ENCODE data around the gene POLE. TPM values are rescaled to one million over a fixed set of nuclear protein-coding genes. Genes with fewer than 3 reads are reported as not detected.

Gene POLE
- total RNA-seq, 3 donors from 2014 or later (not counting 1 experiment from before 2014, with no cell fraction given) = 58.7 to 66.0 (median 65.0) TPM

DNA sequence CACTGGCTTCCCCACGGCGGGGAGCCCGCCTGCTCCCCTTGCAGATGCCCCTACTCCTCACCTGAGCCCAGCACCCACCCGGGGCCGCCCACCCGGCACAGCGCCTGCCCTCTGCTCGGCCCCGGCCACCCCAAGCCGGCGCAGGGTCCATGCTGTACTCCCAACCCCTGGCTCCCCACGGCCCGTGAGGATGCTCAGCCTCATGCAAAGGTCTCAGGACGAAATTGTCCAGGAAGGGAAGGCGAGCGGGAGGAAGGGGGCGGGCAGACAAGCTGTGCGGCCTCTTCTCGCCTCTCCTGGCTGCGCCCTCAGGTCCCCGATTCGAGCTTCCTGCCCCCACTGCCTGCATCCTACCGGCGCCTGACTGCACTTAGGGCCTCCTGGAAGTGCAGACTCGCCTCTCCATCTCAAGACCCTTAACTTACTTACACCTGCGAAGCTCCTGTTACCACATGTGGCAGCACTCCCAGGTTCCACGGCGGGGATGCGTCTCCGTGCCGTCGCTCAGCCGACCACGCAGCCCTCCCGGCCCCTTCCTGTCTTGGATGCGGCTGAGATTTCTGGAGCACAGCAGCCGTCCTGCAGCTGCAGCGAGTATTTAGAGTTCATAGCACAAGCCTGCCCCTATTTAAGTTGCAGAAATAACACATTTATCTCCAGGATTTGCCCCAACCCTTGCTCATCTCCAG is 94.7 kb downstream of the POLE start:
- ATAC-seq (no peak), DNase-seq (no peak)
- no peaks in the 10 kb centered on the region for H3K36me3 ChIP-seq (ENCODE audit: control insufficient read depth, insufficient read depth, low read length)
- Mint-ChIP-seq H3K27me3 (ENCODE audit: low read depth in 2 of 2) (peaks cover 2 to 7% of the 10 kb centered on the region in 2 donors), H3K4me1 (peaks cover 11% of the 10 kb centered on the region in 2 donors), H3K4me3 (no peak overlapping the region), H3K36me3 (no peaks in the 10 kb centered on the region), H3K27ac (no peak overlapping the region), H3K9me3 (peaks cover 0 to 2% of the 10 kb centered on the region in 2 donors)
- H3K9me3 ChIP-seq (ENCODE audit: control insufficient read depth, insufficient read depth, low read length) = no peaks in the 10 kb centered on the region
- H3K4me1 ChIP-seq (ENCODE audit: control insufficient read depth, insufficient read depth, low read length) = peaks cover 2% of the 10 kb centered on the region
- H3K27me3 ChIP-seq (ENCODE audit: control insufficient read depth, insufficient read depth, low read length) = no peaks in the 10 kb centered on the region
- TF ChIP-seq CTCF (IDR thresholded peaks at IDR 0.05) = no peak
- no peak overlapping the region for H3K4me3 ChIP-seq (ENCODE audit: low read length)
- no peak overlapping the region for H3K27ac ChIP-seq (ENCODE audit: low read length)
- intact Hi-C loops (cut with micrococcal nuclease) = no loop called here
- WGBS (ENCODE audit: insufficient coverage) = 85% methylated on average over 38 of the region's 38 CpGs

DNA sequence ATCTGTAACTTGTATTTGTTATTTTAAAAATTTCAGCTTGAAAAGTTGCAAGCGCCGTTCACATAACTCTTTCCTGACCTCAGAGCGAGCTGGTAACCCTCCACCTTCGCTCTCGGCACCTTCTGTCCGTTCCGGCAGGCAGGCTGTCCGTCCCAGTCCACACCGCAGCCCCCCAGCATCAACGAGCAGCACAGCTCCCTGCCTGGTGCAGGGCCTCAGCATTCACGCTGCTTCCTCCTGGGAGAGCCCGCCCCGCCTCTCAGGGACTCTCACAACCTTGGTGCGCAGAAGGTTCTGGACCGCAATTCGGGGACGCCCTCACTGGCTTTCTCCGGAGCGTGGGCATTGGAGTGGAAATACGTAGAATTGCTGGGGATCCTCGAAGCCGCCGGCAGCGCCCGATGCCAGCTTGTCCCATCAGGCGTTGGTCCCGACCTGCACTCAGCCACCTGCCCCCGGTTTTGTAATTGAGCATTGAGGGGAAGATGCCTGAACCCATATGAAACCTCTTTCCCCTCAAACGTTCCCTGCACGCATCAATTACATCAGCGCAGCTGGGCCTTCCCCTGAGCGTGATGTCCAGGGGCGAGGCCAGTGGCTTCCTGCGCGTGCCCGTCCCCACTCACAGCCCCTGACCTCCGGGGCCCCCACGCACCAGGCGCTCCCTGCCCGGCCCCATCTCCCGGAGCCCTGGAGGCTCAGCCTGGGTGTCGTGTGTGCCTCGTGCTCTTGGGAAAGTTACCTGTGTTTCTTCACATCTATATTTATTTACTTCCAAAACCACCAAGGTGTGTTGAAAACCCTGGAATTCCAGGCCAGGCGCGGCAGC is 95.8 kb downstream of the POLE start:
- Histone ChIP-seq H3K27me3 (ENCODE audit: control insufficient read depth, insufficient read depth, low read length) (no peaks in the 10 kb centered on the region), H3K4me3 (ENCODE audit: low read length) (no peak overlapping the region), H3K4me1 (ENCODE audit: control insufficient read depth, insufficient read depth, low read length) (no peaks in the 10 kb centered on the region), H3K36me3 (ENCODE audit: control insufficient read depth, insufficient read depth, low read length) (no peaks in the 10 kb centered on the region), H3K27ac (ENCODE audit: low read length) (no peak overlapping the region), H3K9me3 (ENCODE audit: control insufficient read depth, insufficient read depth, low read length) (no peaks in the 10 kb centered on the region)
- no peak for DNase-seq
- intact Hi-C loops (cut with micrococcal nuclease) = no loop called here
- no peak for ATAC-seq
- H3K27ac Mint-ChIP-seq = no peak overlapping the region
- H3K27me3 Mint-ChIP-seq (ENCODE audit: low read depth in 2 of 2) = peaks cover 0 to 4% of the 10 kb centered on the region in 2 donors
- 95% methylated on average over 45 of the region's 45 CpGs for WGBS (ENCODE audit: insufficient coverage)
- no peak for TF ChIP-seq CTCF (IDR thresholded peaks at IDR 0.05)
- H3K4me1 Mint-ChIP-seq = peaks cover 6 to 8% of the 10 kb centered on the region in 2 donors
- peaks cover 0 to 2% of the 10 kb centered on the region in 2 donors for H3K9me3 Mint-ChIP-seq
- H3K36me3 Mint-ChIP-seq = no peaks in the 10 kb centered on the region
- no peak overlapping the region for H3K4me3 Mint-ChIP-seq

DNA sequence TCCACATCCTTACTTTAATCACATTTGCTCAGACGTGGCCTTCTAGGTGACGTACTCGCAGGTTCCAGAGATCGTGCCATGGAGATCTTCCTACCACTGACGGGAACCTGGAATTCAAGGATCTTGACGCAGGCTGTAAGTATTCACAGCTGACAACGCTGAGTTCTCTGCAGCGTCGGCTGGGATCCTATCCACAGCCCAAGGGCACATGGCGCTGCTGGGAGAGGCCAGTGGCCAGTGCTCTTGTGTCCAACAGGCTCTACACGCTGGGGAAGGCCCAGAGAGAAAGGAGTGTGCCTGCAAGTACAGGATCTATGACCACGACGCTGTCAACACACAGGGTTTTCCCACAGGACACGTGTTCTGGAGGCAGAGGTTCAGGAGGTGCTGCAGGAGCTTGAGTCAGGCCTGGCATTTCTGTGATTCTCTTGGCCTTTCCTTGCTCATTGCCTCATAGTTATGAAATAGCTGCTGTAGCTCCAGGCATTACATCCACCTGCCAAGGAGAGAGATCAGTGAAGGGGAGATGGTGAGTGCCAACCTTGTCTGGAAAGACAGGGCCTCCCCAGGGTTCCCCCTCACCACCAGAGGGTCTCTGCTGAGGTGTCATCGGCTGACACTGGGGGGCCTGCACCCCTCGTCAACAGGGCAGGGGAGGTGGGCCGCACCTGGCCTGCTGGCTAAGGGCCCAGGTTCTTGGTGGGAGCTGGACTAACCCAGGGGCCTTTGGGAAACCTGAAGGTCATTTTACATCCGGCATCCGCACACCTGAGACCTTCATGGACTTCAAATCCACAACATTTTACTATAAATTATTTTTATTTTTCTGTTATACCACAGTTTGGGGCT is 98.1 kb downstream of the POLE start:
- intact Hi-C loops (cut with micrococcal nuclease) = no loop called here
- TF ChIP-seq CTCF (IDR thresholded peaks at IDR 0.05) = no peak
- ATAC-seq (no peak), DNase-seq (no peak)
- 84% methylated on average over 18 of the region's 19 CpGs for WGBS (ENCODE audit: insufficient coverage)
- no peak overlapping the region for H3K4me3 ChIP-seq (ENCODE audit: low read length)
- H3K4me3 Mint-ChIP-seq = no peak overlapping the region
- H3K27me3 Mint-ChIP-seq (ENCODE audit: low read depth in 2 of 2) = peaks cover 0 to 4% of the 10 kb centered on the region in 2 donors
- no peak overlapping the region for H3K27ac ChIP-seq (ENCODE audit: low read length)
- H3K36me3 Mint-ChIP-seq = no peaks in the 10 kb centered on the region
- H3K36me3 ChIP-seq (ENCODE audit: control insufficient read depth, insufficient read depth, low read length) = peaks cover under 1% of the 10 kb centered on the region
- H3K27me3 ChIP-seq (ENCODE audit: control insufficient read depth, insufficient read depth, low read length) = no peaks in the 10 kb centered on the region
- H3K4me1 Mint-ChIP-seq = peaks cover 6% of the 10 kb centered on the region in 2 donors
- no peak overlapping the region for H3K27ac Mint-ChIP-seq
- no peaks in the 10 kb centered on the region for H3K9me3 ChIP-seq (ENCODE audit: control insufficient read depth, insufficient read depth, low read length)
- no peaks in the 10 kb centered on the region for H3K4me1 ChIP-seq (ENCODE audit: control insufficient read depth, insufficient read depth, low read length)
- H3K9me3 Mint-ChIP-seq = peaks cover 0 to 2% of the 10 kb centered on the region in 2 donors
